ENCODE data around the gene PRKCB. TPM values are rescaled to one million over a fixed set of nuclear protein-coding genes. Genes with fewer than 3 reads are reported as not detected.

Gene PRKCB
- total and polyA plus RNA-seq, 2 of the 8 experiments (the other 6 are each of a cell fraction or from before 2014, with no cell fraction given), result 7.1 to 12.1 TPM

DNA sequence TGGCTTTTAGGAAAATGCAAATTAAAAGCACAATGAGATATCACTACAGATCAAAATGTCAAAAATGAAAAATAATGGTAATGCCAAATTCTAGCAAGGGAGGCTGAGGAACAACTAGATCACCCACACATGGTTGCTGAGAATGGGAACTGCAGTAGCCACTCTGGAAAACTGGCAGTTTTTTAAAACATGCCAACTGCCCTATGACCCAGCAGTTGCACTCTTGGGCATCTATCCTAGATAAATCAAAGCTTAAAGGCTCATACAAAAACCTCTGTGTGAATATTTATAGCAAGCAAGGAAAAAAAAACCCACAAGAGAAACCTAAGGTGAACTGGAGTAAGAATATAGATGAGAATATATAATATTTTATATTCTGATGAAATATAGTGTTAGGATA is 104.3 kb downstream of the PRKCB start (continued):
- TF ChIP-seq, protein P1, sequence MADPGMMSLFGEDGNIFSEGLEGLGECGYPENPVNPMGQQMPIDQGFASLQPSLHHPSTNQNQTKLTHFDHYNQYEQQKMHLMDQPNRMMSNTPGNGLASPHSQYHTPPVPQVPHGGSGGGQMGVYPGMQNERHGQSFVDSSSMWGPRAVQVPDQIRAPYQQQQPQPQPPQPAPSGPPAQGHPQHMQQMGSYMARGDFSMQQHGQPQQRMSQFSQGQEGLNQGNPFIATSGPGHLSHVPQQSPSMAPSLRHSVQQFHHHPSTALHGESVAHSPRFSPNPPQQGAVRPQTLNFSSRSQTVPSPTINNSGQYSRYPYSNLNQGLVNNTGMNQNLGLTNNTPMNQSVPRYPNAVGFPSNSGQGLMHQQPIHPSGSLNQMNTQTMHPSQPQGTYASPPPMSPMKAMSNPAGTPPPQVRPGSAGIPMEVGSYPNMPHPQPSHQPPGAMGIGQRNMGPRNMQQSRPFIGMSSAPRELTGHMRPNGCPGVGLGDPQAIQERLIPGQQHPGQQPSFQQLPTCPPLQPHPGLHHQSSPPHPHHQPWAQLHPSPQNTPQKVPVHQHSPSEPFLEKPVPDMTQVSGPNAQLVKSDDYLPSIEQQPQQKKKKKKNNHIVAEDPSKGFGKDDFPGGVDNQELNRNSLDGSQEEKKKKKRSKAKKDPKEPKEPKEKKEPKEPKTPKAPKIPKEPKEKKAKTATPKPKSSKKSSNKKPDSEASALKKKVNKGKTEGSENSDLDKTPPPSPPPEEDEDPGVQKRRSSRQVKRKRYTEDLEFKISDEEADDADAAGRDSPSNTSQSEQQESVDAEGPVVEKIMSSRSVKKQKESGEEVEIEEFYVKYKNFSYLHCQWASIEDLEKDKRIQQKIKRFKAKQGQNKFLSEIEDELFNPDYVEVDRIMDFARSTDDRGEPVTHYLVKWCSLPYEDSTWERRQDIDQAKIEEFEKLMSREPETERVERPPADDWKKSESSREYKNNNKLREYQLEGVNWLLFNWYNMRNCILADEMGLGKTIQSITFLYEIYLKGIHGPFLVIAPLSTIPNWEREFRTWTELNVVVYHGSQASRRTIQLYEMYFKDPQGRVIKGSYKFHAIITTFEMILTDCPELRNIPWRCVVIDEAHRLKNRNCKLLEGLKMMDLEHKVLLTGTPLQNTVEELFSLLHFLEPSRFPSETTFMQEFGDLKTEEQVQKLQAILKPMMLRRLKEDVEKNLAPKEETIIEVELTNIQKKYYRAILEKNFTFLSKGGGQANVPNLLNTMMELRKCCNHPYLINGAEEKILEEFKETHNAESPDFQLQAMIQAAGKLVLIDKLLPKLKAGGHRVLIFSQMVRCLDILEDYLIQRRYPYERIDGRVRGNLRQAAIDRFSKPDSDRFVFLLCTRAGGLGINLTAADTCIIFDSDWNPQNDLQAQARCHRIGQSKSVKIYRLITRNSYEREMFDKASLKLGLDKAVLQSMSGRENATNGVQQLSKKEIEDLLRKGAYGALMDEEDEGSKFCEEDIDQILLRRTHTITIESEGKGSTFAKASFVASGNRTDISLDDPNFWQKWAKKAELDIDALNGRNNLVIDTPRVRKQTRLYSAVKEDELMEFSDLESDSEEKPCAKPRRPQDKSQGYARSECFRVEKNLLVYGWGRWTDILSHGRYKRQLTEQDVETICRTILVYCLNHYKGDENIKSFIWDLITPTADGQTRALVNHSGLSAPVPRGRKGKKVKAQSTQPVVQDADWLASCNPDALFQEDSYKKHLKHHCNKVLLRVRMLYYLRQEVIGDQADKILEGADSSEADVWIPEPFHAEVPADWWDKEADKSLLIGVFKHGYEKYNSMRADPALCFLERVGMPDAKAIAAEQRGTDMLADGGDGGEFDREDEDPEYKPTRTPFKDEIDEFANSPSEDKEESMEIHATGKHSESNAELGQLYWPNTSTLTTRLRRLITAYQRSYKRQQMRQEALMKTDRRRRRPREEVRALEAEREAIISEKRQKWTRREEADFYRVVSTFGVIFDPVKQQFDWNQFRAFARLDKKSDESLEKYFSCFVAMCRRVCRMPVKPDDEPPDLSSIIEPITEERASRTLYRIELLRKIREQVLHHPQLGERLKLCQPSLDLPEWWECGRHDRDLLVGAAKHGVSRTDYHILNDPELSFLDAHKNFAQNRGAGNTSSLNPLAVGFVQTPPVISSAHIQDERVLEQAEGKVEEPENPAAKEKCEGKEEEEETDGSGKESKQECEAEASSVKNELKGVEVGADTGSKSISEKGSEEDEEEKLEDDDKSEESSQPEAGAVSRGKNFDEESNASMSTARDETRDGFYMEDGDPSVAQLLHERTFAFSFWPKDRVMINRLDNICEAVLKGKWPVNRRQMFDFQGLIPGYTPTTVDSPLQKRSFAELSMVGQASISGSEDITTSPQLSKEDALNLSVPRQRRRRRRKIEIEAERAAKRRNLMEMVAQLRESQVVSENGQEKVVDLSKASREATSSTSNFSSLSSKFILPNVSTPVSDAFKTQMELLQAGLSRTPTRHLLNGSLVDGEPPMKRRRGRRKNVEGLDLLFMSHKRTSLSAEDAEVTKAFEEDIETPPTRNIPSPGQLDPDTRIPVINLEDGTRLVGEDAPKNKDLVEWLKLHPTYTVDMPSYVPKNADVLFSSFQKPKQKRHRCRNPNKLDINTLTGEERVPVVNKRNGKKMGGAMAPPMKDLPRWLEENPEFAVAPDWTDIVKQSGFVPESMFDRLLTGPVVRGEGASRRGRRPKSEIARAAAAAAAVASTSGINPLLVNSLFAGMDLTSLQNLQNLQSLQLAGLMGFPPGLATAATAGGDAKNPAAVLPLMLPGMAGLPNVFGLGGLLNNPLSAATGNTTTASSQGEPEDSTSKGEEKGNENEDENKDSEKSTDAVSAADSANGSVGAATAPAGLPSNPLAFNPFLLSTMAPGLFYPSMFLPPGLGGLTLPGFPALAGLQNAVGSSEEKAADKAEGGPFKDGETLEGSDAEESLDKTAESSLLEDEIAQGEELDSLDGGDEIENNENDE (IDR thresholded peaks at IDR 0.05; ENCODE audit: insufficient replicate concordance, low read length), result no peak
- TF ChIP-seq CHD2 (IDR thresholded peaks at IDR 0.05; ENCODE audit: low read length) (no peak), SUZ12 (IDR thresholded peaks at IDR 0.05; ENCODE audit: low read length) (no peak), JUN (IDR thresholded peaks at IDR 0.05; ENCODE audit: low read depth, low read length) (no peak), FOSL1 (IDR thresholded peaks at IDR 0.05; ENCODE audit: insufficient read depth, low read depth, low read length) (no peak), TAF1 (IDR thresholded peaks at IDR 0.05; ENCODE audit: low read depth, low read length) (no peak), CTBP2 (IDR thresholded peaks at IDR 0.05; ENCODE audit: borderline replicate concordance, insufficient read depth, insufficient read length, low read length) (no peak)
